Measurements from ENCODE around the gene FAM135A. TPM values are rescaled to one million over a fixed set of nuclear protein-coding genes. Genes with fewer than 3 reads are reported as not detected.

FAM135A gene
- total and polyA plus RNA-seq, 2 of the 8 experiments (the other 6 are each of a cell fraction or from before 2014, with no cell fraction given) = 17.4 to 35.7 TPM

- Histone ChIP-seq H4K5ac (ENCODE audit: insufficient read length, low read depth, low read length) (no peak overlapping the region), H3K36me3 (ENCODE audit: control insufficient read depth in 2 of 4, insufficient read depth in 4 of 4, low read length in 3 of 4) (no peaks in the 10 kb centered on the region; a peak in 1 of 8 replicates), H2AFZ (ENCODE audit: low read length) (no peak overlapping the region), H2BK12ac (ENCODE audit: low read depth, low read length) (no peak overlapping the region), H3K27ac (ENCODE audit: low read depth, low read length) (no peak overlapping the region), H2BK5ac (ENCODE audit: low read depth, low read length) (no peak overlapping the region), H3K4me2 (ENCODE audit: insufficient read depth in 1 of 2, low read depth in 2 of 2, low read length in 2 of 2) (peak overlapping the region in 1 of 2 experiments; percentile 27; a peak in 1 of 4 replicates), H3K9ac (replicated peaks in 1 of 4; ENCODE audit: extremely low read depth in 1 of 4, low read depth in 3 of 4, low read length in 3 of 4) (no peak overlapping the region), H3K18ac (ENCODE audit: extremely low read depth, low read length) (no peak overlapping the region), H3K27me3 (replicated peaks in 1 of 4; ENCODE audit: control insufficient read depth in 3 of 4, extremely low read depth in 1 of 4, insufficient read depth in 3 of 4, low read length in 3 of 4) (no peaks in the 10 kb centered on the region), H2BK120ac (replicated peaks; ENCODE audit: low read depth, low read length) (no peak overlapping the region), H3K79me1 (ENCODE audit: low read depth, low read length) (no peaks in the 10 kb centered on the region), H2BK15ac (ENCODE audit: low read length) (no peak overlapping the region), H3K56ac (replicated peaks; ENCODE audit: insufficient read length, low read depth, low read length) (no peak overlapping the region), H4K91ac (replicated peaks; ENCODE audit: insufficient read length, low read length) (no peak overlapping the region), H3K23ac (ENCODE audit: insufficient read length) (no peak overlapping the region), H4K20me1 (replicated peaks in 1 of 2; ENCODE audit: control insufficient read depth in 1 of 2, insufficient read depth in 2 of 2, low read length in 2 of 2) (no peaks in the 10 kb centered on the region), H2AK5ac (ENCODE audit: low read depth, low read length) (no peak overlapping the region), H4K8ac (ENCODE audit: extremely low read depth, insufficient read depth, low read length) (no peak overlapping the region), H3K9me3 (ENCODE audit: insufficient read depth in 2 of 2, low read depth in 1 of 2, low read length in 1 of 2) (no peaks in the 10 kb centered on the region), H3K79me2 (ENCODE audit: control insufficient read depth in 1 of 2, insufficient read depth in 2 of 2, low read length in 2 of 2) (no peaks in the 10 kb centered on the region), H3K14ac (ENCODE audit: insufficient read length) (no peak overlapping the region), H3K23me2 (ENCODE audit: low read depth, low read length) (no peaks in the 10 kb centered on the region), H3K4ac (replicated peaks; ENCODE audit: insufficient read length, low read depth, low read length) (no peak overlapping the region), H2BK20ac (ENCODE audit: low read length) (no peak overlapping the region), H3K4me1 (replicated peaks in 1 of 4; ENCODE audit: control insufficient read depth in 3 of 4, insufficient read depth in 4 of 4, low read length in 3 of 4) (peaks cover 0 to 5% (median 0%) of the 10 kb centered on the region in 4 experiments; a peak in 1 of 7 replicates), H3K4me3 (ENCODE audit: extremely low read depth in 1 of 4, insufficient read depth in 2 of 4, low read depth in 3 of 4, low read length in 4 of 4) (no peak overlapping the region)
- DNase-seq (ENCODE audit: low read depth in 1 of 2, low spot score in 2 of 2) (no peak), FAIRE-seq (no peak)
- TF ChIP-seq CTCF (IDR thresholded peaks at IDR 0.05; ENCODE audit: control extremely low read depth in 1 of 3, insufficient read depth in 1 of 3, low read depth in 1 of 3, low read length in 3 of 3) (peak in 2 of 3 experiments; percentile 59 to 60; a peak in 3 of 4 replicates), TBP (IDR thresholded peaks at IDR 0.05; ENCODE audit: low read depth, low read length) (no peak), POU5F1 (IDR thresholded peaks at IDR 0.05; ENCODE audit: low read depth, low read length) (no peak), RAD21 (IDR thresholded peaks at IDR 0.05 in 1 of 2, conservative IDR thresholded peaks at IDR 0.05 in 1 of 2; ENCODE audit: low read depth in 2 of 2, low read length in 2 of 2) (peak; percentile 73 to 80), BCL11A (IDR thresholded peaks at IDR 0.05; ENCODE audit: low read depth in 2 of 2, low read length in 2 of 2) (no peak)
- CTCF ChIA-PET (ENCODE audit: partially characterized antibody) = interaction anchor here (0.6 to 5.1 kb wide), 17 partner anchors 13 to 408 kb away, joined by 3 to 39 read pairs (median 3); no protein-coding TSS in a partner anchor
- POLR2A ChIA-PET (ENCODE audit: partially characterized antibody) = no interaction called here
These were observed 134.0 kb downstream of the FAM135A start for GRCh38 chr6:70547313-70547712.

Measured in H1 (cell line).